Muscle of back (tissue), 13 donors: ENCODE results near the gene ARMC3. TPM values are rescaled to one million over a fixed set of nuclear protein-coding genes. Genes with fewer than 3 reads are reported as not detected.
"Not testable (repeated sequence)": the region's sequence is repeated elsewhere in the genome, so short reads cannot be mapped to it uniquely, and the experiment has no call there.

ENCODE experiments used
- DNase-seq, 3 donors: peaks; one replicate each; pipeline versions ENCODE4 v3.0.0 to v3.0.0-alpha.2; 2013
- long read RNA-seq, 9 donors: transcript quantifications; one replicate each; lab custom pipeline, GENCODE V29; 2026
- polyA plus RNA-seq, 10 donors: library from polyadenylated mRNA; unstranded; fragments of 120-200 nt; gene quantifications; one replicate each; pipeline ENCODE4 v1.2.1, GENCODE V29; 2013; ENCODE audit not compliant: insufficient read length in 10 of 10

ARMC3 gene, protein sequence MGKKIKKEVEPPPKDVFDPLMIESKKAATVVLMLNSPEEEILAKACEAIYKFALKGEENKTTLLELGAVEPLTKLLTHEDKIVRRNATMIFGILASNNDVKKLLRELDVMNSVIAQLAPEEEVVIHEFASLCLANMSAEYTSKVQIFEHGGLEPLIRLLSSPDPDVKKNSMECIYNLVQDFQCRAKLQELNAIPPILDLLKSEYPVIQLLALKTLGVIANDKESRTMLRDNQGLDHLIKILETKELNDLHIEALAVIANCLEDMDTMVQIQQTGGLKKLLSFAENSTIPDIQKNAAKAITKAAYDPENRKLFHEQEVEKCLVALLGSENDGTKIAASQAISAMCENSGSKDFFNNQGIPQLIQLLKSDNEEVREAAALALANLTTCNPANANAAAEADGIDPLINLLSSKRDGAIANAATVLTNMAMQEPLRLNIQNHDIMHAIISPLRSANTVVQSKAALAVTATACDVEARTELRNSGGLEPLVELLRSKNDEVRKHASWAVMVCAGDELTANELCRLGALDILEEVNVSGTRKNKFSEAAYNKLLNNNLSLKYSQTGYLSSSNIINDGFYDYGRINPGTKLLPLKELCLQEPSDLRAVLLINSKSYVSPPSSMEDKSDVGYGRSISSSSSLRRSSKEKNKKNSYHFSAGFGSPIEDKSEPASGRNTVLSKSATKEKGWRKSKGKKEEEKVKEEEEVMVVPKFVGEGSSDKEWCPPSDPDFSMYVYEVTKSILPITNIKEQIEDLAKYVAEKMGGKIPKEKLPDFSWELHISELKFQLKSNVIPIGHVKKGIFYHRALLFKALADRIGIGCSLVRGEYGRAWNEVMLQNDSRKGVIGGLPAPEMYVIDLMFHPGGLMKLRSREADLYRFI
- under 1 TPM in 3 of 10 donors, not detected in 7; 0.12 to 0.18 (median 0.15) TPM for polyA plus RNA-seq
- long read RNA-seq, donor 1: 0 reads
- long read RNA-seq, donor 2: 0 reads
- long read RNA-seq, donor 3: 0 reads
- long read RNA-seq, donor 4: 0 reads
- long read RNA-seq, donor 5: 0 reads
- long read RNA-seq, donor 6: 0 reads
- long read RNA-seq, donor 7: 0 reads
- long read RNA-seq, donor 8: 0 reads
- long read RNA-seq, donor 9: 0 reads

- DNase-seq: peak; percentile 22 to 77 (median 43)
Measured at GRCh38 chr10:22927661-22928403, at the start of gene ARMC3. TSS of gene ARMC3 (plus strand) at chr10:22928053. CDS start at chr10:22931997, 3,944 bp downstream.

- no peak for DNase-seq
Measured at GRCh38 chr10:22891797-22892196, 36.1 kb upstream of the ARMC3 start.

- no peak for DNase-seq
Measured at GRCh38 chr10:22893781-22894180, 34.1 kb upstream of the ARMC3 start.

- DNase-seq: no peak
Measured at GRCh38 chr10:22894714-22895113, 33.1 kb upstream of the ARMC3 start.

DNA sequence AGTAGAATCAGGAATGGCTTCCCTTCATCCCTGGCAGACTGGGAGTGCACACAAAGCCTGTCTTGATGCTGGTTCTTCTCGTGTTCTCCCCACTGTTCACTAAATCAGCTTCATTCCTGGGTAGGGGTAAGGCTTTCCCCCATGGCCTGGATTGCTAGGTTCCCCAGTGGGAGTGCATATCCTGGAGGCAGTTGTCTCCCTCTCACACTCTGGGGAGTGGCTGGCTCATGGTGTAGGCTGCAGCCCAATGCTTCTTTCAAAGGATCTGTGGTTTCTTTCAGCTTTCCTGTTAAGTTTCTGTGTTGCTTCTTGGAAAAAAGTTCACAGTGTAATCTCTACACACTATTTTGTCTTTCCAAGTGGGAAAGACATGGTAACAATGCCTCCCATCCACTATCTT lies 32.6 kb upstream of the ARMC3 start:
- no peak for DNase-seq

DNA sequence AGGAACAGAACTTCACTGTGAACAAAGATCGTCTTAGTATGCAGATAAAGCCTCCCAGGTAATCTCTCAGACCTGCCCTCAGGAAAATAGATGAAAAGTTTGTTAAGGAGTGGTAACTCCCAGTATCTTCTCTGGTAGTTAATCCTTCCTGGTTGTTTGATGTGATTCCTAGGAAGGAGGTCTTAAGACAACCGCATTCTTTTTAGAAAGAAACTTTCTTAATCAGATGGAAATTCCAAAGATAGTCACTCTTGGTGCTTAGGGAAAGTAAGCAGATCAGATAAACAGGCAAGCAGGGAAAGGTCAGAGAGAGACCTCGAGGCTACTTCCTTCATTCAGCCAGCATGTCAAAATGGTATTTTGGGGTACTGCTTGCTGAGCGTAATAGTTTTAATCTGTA lies 30.5 kb upstream of the ARMC3 start:
- no peak for DNase-seq

- no peak for DNase-seq
Measured at GRCh38 chr10:22899307-22899706, 28.5 kb upstream of the ARMC3 start.

DNA sequence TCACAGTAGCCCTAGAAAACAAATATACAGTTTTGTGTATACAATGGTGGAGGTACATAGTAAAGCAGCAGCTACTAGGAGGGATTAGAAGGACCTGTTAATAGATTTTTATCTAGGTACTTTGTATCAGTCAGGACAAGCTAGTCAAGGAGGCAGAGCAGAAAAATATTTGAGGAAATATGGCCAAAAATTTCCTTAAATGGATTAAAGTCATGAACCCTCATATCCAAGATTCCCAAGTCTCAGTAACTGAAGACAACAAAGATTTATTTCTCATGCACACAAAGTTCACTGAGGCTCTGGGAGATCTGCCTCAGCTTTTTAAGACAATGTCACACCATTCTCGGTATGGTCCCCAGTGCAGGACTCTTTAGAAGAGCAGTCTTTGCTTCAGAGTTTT lies 28.1 kb upstream of the ARMC3 start:
- no peak for DNase-seq

GRCh38 chr10:22900841-22901601 lies 26.8 kb upstream of the ARMC3 start:
- no peak for DNase-seq

DNA sequence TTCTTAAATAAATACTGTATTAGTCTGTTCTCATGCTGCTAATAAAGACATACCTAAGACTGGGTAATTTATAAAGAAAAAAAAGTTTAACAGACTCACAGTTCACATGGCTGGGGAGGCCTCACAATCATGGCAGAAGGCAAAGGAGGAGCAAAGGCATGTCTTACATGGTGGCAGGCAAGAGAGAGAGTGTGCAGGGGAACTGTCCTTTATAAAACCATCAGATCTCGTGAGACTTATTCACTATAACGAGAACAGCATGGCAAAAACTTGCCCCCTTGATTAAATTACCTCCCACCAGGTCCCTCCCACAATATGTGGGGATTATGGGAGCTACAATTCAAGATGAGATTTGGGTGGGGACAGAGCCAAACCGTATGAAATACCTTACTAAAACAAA lies 25.7 kb upstream of the ARMC3 start:
- not testable (repeated sequence) for DNase-seq

GRCh38 chr10:22903694-22904093 lies 24.2 kb upstream of the ARMC3 start:
- no peak for DNase-seq

GRCh38 chr10:22906767-22907166 lies 21.1 kb upstream of the ARMC3 start:
- DNase-seq: no peak

DNA sequence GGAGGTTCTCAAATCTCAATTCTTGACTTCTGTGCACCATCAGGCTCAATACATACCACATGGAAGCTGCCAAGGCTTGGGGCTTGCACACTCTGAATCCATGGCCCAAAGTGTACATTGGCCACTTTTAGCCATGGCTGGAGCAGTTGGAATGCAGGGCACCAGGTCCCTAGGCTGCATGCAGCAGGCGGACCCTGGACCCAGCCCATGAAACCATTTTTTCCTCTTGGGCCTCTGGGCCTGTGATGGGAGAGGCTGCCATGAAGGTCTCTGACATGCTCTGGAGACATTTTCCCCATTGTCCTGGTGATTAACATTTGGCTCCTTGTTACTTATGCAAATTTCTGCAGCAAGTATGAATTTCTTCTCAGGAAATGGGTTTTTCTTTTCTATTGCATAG lies 19.0 kb upstream of the ARMC3 start:
- DNase-seq: no peak

DNA sequence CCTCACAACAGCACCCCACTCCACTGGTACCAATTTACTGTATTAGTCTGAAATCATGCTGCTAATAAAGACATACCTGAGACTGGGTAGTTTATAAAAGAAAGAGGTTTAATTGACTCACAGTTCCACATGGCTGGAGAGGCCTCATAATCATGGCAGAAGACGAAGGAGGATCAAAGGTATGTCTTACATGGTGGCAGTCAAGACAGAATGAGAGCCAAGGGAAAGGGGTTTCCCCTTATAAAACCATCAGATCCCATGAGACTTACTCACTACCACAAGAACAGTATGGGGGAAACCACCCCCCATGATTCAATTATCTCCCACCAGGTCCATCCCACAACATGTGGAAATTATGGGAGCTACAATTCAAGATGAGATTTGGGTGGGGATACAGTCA lies 18.2 kb upstream of the ARMC3 start:
- not testable (repeated sequence) for DNase-seq

DNA sequence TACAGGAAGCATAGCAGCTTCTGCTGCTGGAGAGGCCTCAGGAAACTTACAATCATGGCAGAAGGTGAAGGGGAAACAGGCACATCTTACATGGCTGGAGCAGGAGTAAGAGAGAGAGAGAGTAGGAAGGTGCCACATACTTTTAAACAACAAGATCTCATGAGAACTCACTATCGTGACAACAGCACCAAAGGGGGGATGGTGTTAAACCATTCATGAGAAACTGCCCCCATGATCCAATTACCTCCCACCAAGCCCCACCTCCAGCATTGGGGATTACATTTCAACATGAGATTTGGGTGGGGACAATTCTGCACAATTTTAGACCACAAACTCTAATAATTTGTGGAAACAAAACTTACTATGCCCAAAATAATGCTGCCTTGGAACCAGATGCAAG lies 16.8 kb upstream of the ARMC3 start:
- DNase-seq: no peak

DNA sequence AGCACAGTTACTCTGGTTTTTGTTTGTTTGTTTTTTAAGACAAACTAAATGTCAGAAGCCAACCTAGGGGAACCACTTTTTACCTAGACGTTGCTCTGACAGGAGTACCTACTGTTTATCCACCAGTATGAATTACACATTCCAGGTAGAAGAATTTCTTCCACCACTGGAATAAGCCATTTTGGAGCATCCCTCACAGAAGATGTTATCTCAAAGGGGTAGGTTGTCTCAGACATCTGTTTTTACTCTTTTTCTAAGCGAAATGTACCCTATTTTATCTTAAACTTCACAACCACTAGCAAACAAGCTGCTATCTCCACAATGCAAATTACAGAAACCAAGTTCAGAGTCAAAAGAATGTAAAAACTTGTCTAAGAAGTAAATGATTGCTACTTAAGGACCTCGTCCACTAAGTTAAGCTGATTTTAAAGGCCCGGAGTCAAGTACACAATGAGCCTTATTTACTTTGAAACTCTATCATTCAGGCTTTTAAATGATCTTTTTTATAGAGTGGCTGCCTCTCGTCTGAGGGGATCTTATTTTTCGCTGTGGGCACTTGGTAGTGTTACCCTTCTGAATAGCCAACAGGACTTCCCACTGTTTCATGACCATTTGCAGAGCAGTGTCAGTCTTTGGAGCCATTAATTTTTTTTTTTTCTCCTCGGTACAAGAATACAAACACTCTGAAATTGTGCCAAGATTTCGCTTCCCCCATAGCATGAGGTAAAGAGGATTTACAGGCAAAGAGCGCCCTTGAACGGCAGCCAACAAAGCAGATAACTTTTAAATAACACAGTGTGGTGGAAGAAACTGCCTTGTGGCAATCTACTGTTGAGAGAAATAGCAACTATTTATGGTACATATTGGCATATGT lies 15.7 kb upstream of the ARMC3 start:
- peak; percentile 19 to 46 (median 27) for DNase-seq

DNA sequence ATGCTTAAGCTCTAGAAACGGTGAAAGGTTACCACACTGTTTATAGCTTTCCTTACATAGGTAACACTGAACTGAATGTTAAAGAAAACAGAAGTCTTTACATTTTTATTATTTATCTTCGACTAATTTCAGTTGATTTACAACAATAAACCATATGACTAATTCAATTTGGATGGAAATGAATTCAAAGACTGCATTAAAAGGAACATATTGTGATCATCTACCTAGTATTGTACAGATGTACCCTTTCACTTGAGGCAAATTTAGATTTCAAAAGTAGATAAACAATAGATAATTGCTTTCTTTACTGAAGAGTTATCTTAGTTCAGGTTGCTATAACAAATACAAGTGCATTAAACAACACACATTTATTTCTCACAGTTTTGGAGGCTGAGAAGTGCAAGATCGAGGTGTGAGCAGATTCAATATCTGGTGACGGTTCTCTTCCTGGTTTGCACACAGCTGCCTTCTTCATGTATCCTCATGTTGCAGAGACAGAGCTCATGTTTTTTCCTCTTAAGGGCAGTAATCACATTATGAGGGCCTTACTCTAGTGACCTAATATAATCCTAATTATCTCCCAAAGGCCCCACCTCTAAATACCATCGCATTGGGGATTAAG lies 15.0 kb upstream of the ARMC3 start:
- DNase-seq: no peak

- no peak for DNase-seq
Measured at GRCh38 chr10:22913474-22914092, 14.3 kb upstream of the ARMC3 start.

DNA sequence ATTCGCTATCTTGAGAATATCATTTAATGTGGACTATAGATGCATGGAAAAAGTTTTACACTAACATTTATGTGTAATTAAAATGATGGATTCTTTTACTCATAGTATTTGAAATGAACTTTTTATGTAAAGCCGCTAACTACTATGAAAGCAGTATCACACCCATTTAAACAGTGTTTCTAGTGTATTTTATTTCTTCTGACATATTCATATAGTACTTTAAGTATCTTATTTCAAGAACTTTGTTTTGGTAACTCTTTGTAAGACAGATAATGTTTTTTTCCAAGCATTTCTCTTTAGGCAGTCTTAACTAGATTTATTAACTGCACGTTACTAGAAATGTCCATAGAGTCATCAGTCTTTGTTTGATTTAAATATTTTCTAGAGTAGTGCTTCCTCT lies 12.5 kb upstream of the ARMC3 start:
- no peak for DNase-seq
